Muscle layer of colon (tissue), 2 donors: ENCODE measurements around the gene GNG13.

ENCODE experiments used
- H3K27ac ChIP-seq: one replicate; pipeline ENCODE4 v1.7.0; 2013; ENCODE audit warnings: low read depth, mild to moderate bottlenecking, low read length, moderate library complexity
- H3K27me3 ChIP-seq, 2 donors: one replicate each; pipeline ENCODE4 v1.7.0; 2013; ENCODE audit warnings: low read length in 2 of 2, mild to moderate bottlenecking in 2 of 2; ENCODE audit not compliant: insufficient read depth in 2 of 2, control insufficient read depth in 1 of 2
- H3K36me3 ChIP-seq: one replicate; pipeline ENCODE4 v1.7.0; 2013; ENCODE audit warnings: mild to moderate bottlenecking, low read length; ENCODE audit not compliant: insufficient read depth
- H3K4me1 ChIP-seq: one replicate; pipeline ENCODE4 v1.7.0; 2013; ENCODE audit warnings: mild to moderate bottlenecking, low read length; ENCODE audit not compliant: insufficient read depth
- H3K4me3 ChIP-seq, 2 donors: one replicate each; pipeline ENCODE4 v1.7.0; 2013; ENCODE audit warnings: low read length in 2 of 2, low read depth in 1 of 2, mild to moderate bottlenecking in 1 of 2, moderate library complexity in 1 of 2
- H3K9ac ChIP-seq: one replicate; pipeline ENCODE4 v1.7.0; 2013; ENCODE audit warnings: low read length
- H3K9me3 ChIP-seq: one replicate; pipeline ENCODE4 v1.7.0; 2013; ENCODE audit warnings: mild to moderate bottlenecking, low read length
- donor health status: abdominal sarcoma.
- donor health status: Adenocarcinoma of cecum.

GNG13 gene

DNA sequence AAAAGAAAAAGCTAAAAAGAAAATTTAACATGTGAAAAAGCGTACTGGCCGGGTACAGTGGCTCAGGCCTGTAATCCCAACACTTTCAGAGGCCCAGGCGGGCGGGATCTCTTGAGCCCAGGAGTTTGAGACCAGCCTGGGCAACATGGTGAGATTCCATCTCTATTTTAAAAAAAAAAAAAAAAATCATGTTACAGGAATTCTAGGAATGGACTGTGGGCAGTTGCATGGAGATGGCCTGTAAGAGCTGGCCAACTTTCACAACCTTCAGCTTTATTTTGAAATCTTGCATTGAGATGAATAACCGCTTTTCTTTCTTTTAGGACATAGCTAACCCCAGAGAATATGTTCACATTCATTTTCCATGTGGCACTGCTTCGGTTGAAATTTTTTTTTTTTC is 51.5 kb downstream of the GNG13 start:
- H3K27me3 ChIP-seq = peaks cover 5 to 10% of the 10 kb centered on the region in 2 donors
- no peak overlapping the region for H3K27ac ChIP-seq
- H3K4me1 ChIP-seq = no peaks in the 10 kb centered on the region
- H3K4me3 ChIP-seq = no peak overlapping the region
- H3K36me3 ChIP-seq = no peaks in the 10 kb centered on the region
- H3K9ac ChIP-seq = no peak overlapping the region
- no peaks in the 10 kb centered on the region for H3K9me3 ChIP-seq
